OCI-LY3 (cell line): ENCODE measurements around the gene EPHA6.

Source experiments
- EZH2phosphoT487 ChIP-seq: fragments of 200-600 bp; shearing (Covaris generic); IDR thresholded peaks from 2 replicates; pipeline ENCODE4 v1.6.1; 2018; ENCODE audit warnings: antibody characterized with exemption, mixed run types, low read depth
- TF ChIP-seq, protein P1 (sequence below): fragments of 200-600, 300-600 bp; sonication (generic); IDR thresholded peaks from 2 replicates; pipeline ENCODE4 v1.5.1; 2014; ENCODE audit warnings: antibody characterized with exemption, low read length, low read depth

DNA sequence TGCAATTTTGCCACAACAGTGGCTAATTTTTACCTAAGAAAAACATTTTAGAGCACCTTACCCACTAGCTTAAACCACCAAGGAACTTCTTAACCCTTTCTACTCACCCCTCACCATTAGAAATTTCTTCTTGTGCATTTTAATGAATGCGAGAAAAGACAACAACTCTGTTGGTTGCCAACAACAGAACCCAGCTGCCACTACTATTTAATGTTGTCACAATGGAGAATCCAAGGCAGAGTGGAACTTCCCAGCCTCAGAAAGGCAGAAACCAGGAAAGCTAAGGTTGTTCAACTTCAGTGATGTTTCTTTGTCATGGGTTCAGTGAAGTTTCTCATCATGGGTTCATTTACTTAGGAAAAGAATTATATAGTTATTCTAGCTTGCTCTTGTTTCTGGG, 625.0 kb downstream of the EPHA6 start:
- no peak for TF ChIP-seq EZH2phosphoT487
- TF ChIP-seq, protein P1, sequence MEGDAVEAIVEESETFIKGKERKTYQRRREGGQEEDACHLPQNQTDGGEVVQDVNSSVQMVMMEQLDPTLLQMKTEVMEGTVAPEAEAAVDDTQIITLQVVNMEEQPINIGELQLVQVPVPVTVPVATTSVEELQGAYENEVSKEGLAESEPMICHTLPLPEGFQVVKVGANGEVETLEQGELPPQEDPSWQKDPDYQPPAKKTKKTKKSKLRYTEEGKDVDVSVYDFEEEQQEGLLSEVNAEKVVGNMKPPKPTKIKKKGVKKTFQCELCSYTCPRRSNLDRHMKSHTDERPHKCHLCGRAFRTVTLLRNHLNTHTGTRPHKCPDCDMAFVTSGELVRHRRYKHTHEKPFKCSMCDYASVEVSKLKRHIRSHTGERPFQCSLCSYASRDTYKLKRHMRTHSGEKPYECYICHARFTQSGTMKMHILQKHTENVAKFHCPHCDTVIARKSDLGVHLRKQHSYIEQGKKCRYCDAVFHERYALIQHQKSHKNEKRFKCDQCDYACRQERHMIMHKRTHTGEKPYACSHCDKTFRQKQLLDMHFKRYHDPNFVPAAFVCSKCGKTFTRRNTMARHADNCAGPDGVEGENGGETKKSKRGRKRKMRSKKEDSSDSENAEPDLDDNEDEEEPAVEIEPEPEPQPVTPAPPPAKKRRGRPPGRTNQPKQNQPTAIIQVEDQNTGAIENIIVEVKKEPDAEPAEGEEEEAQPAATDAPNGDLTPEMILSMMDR = no peak
